Breast epithelium (tissue), 4 donors: ENCODE measurements around the gene SHANK2. TPM values are rescaled to one million over a fixed set of nuclear protein-coding genes. Genes with fewer than 3 reads are reported as not detected.
"Not testable (repeated sequence)": the region's sequence is repeated elsewhere in the genome, so short reads cannot be mapped to it uniquely, and the experiment has no call there.

Source experiments
- DNase-seq, 2 donors: peaks; one replicate each; pipeline ENCODE4 v3.0.0-alpha.2; 2019; ENCODE audit warnings: low spot score in 2 of 2
- H3K27ac ChIP-seq, 2 donors: fragments of 200-600 bp; sonication (generic) in 1 of 2; one replicate each; pipeline ENCODE4 v1.5.1; 2016 to 2019; ENCODE audit warnings: mild to moderate bottlenecking in 1 of 2
- H3K27me3 ChIP-seq, 2 donors: fragments of 200-600 bp; sonication (generic) in 1 of 2; one replicate each; pipeline versions ENCODE4 v1.5.1 to v1.6.0; 2017 to 2019; ENCODE audit warnings: control low read depth in 1 of 2, mild to moderate bottlenecking in 1 of 2
- H3K36me3 ChIP-seq: fragments of 200-600 bp; one replicate; pipeline ENCODE4 v1.5.1; 2019
- H3K4me1 ChIP-seq, 2 donors: fragments of 200-600 bp; sonication (generic); one replicate each; pipeline ENCODE4 v1.5.1; 2016 to 2019; ENCODE audit warnings: control low read depth in 1 of 2
- H3K4me3 ChIP-seq, 3 donors: fragments of 200-600 bp; sonication (generic); 1 replicate in 2 of 3; 2 replicates in 1 of 3; pipeline ENCODE4 v1.5.1; 2016 to 2019; ENCODE audit warnings: mild to moderate bottlenecking in 3 of 3, moderate library complexity in 2 of 3
- H3K9me3 ChIP-seq, 2 donors: fragments of 200-600 bp; sonication (generic) in 1 of 2; one replicate each; pipeline ENCODE4 v1.5.1; 2016 to 2019; ENCODE audit warnings: control low read depth in 1 of 2
- CTCF ChIP-seq, 3 donors: fragments of 450-650 bp; IDR thresholded peaks; one replicate each; pipeline ENCODE4 v1.5.1; 2016 to 2017; ENCODE audit warnings: antibody characterized with exemption in 3 of 3, mild to moderate bottlenecking in 3 of 3, moderate library complexity in 3 of 3
- POLR2A ChIP-seq: fragments of 450-650 bp; IDR thresholded peaks from one replicate; pipeline ENCODE4 v1.6.1; 2016; ENCODE audit warnings: antibody characterized with exemption, mild to moderate bottlenecking, moderate library complexity
- POLR2AphosphoS5 ChIP-seq, 3 donors: sonication (generic); formaldehyde crosslinking; IDR thresholded peaks; one replicate each; pipeline ENCODE4 v1.6.1; 2017; ENCODE audit warnings: antibody characterized with exemption in 3 of 3
- intact Hi-C: fragments of 100-400 bp; cut with DNase I; formaldehyde crosslinking; loops from one replicate; pipeline ENCODE4 v1.15.1; 2023; ENCODE audit warnings: low total_unique reads
- total RNA-seq, 3 donors: library from RNA; depleted of rRNA; stranded (reverse); fragments of >200 nt; gene quantifications; one replicate each; pipeline ENCODE4 v1.1.0, GENCODE V29; 2016

The SHANK2 gene
- total RNA-seq, 3 donors from 2014 or later, result 1.3 to 38.8 (median 33.1) TPM

DNA sequence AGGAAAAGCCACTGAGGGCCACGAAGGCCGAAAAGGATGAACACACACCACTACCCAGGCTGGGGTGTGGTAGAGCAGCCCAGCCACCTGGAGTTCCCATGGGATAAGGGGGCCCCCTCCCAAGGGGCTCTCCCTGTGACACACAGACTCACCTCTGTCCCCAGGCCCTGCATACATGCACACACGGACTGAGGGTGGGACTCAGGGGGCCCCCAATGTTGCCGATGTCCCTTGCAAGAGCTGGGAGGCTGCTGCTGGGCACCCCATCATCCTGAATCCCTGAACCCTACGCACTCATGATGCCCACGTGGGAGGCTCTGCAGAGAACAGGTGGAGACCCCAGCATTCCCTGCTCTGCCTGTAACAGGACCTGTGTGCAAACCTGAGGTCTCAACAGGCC, 14.5 kb downstream of the SHANK2 start:
- DNase-seq, result peak in 1 of 2 donors; percentile 34
- TF ChIP-seq POLR2A, result no peak
- TF ChIP-seq CTCF (IDR thresholded peaks at IDR 0.05), result no peak
- TF ChIP-seq POLR2AphosphoS5 (IDR thresholded peaks at IDR 0.05), result no peak
- Histone ChIP-seq H3K4me3 (no peak overlapping the region), H3K9me3 (no peaks in the 10 kb centered on the region), H3K27me3 (no peaks in the 10 kb centered on the region), H3K36me3 (no peaks in the 10 kb centered on the region), H3K27ac (no peak overlapping the region), H3K4me1 (no peaks in the 10 kb centered on the region)
- intact Hi-C loops, result no loop called here

- Histone ChIP-seq H3K27me3 (no peaks in the 10 kb centered on the region), H3K4me3 (no peak overlapping the region), H3K4me1 (no peaks in the 10 kb centered on the region), H3K27ac (no peak overlapping the region), H3K36me3 (no peaks in the 10 kb centered on the region), H3K9me3 (no peaks in the 10 kb centered on the region)
- no peak for DNase-seq
- TF ChIP-seq POLR2A, result no peak
- no peak for TF ChIP-seq POLR2AphosphoS5 (IDR thresholded peaks at IDR 0.05)
- TF ChIP-seq CTCF (IDR thresholded peaks at IDR 0.05), result no peak
- intact Hi-C loops, result no loop called here
These were observed 15.4 kb downstream of the SHANK2 start for GRCh38 chr11:71236836-71237475.

DNA sequence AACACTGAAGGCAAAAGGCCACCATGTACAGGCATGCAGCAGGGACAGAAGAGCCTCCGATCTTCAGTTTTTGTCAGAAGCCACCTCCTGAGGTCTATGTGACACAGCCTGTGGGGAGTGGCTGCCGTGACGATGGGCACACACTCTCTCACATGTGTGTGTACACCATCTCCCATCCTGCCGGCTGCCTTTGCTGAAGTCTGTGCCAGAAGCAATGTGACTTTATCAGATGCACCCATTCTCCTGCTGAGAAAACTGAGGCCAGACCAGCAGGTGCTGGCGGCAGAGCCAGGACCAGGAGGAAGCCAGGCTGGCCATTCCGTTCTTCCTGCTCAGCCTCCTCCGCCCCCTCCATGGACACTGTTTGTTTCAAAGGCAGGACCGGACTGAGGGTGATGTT, 16.7 kb downstream of the SHANK2 start:
- Histone ChIP-seq H3K9me3 (no peaks in the 10 kb centered on the region), H3K4me3 (no peak overlapping the region), H3K27me3 (no peaks in the 10 kb centered on the region), H3K36me3 (no peaks in the 10 kb centered on the region), H3K27ac (no peak overlapping the region), H3K4me1 (no peaks in the 10 kb centered on the region)
- TF ChIP-seq CTCF (IDR thresholded peaks at IDR 0.05), result no peak
- no peak for TF ChIP-seq POLR2AphosphoS5 (IDR thresholded peaks at IDR 0.05)
- TF ChIP-seq POLR2A, result no peak
- DNase-seq, result no peak
- intact Hi-C loops, result no loop called here

DNA sequence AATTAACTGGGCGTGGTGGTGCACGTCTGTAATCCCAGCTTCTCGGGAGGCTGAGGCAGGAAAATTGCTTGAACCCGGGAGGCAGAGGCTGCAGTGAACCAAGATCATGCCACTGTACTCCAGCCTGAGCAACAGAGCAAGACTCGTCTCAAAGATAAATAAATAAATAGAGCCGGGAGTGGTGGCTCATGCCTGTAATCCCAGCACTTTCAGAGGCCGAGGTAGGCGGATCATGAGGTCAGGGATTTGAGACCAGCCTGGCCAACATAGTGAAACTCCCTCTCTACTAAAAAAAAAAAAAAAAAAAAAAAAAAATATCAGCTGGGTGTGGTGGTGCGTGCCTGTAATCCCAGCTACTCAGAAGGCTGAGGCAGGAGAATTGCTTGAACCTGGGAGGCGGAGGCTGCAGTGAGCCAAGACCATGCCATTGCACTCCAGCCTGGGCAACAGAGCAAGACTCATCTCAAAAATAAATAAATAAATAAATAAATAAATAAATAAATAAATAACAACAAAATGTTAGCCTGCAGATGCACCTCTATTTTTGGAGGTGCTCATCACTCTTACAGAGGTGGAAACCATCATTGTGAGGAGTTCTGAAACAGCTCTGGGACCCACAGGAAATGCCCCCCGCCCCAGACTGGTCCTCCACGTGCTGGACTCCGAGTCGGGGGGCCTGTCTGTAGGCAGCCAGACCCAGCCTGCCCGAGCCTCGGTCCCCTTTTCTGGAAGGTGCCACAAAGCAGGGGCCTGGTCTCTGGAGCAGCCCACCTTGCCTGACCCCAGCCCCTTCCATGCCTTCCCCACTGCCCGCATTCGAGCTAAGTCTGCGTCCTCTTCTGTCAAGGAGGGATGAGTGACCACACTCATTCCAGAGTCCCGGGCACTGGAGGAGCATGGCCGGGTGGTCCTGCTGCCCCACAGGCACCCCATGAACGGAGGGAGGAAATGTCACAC, 18.2 kb downstream of the SHANK2 start:
- not testable (repeated sequence) for H3K4me3 ChIP-seq, H3K4me1 ChIP-seq, H3K27ac ChIP-seq, H3K36me3 ChIP-seq, H3K27me3 ChIP-seq, H3K9me3 ChIP-seq
- DNase-seq, result peak; percentile 4 to 45
- intact Hi-C loops, result loop anchor here (2.0 kb wide), 1 partner anchor 31 kb away; no protein-coding TSS in a partner anchor

DNA sequence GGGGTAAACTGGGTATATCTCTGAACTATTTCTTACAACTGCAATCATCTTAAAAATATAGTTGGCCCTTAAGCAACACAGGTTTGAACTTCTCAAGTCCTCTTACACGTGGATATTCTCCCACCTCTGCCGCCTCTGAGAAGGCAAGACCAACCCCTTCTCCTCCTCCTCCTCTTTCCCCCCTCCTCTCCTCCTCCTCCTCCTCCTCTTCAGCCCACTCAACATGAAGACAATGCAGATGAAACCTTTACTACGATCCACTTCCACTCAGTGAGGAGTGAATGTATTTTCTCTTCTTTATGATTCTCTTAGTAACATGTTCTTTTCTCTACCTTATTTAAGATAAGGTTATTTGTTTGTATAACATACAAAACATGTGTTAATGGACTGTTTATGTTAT, 20.0 kb downstream of the SHANK2 start:
- no peaks in the 10 kb centered on the region for H3K27me3 ChIP-seq
- no peaks in the 10 kb centered on the region for H3K4me1 ChIP-seq
- H3K9me3 ChIP-seq, result peaks cover 0 to 4% of the 10 kb centered on the region in 2 donors
- TF ChIP-seq CTCF (IDR thresholded peaks at IDR 0.05) (no peak), POLR2AphosphoS5 (IDR thresholded peaks at IDR 0.05) (no peak), POLR2A (no peak)
- DNase-seq, result no peak
- no peak overlapping the region for H3K4me3 ChIP-seq
- intact Hi-C loops, result loop anchor here (2.0 kb wide), 1 partner anchor 30 kb away; no protein-coding TSS in a partner anchor
- H3K27ac ChIP-seq, result no peak overlapping the region
- no peaks in the 10 kb centered on the region for H3K36me3 ChIP-seq
